Measurements from ENCODE around the gene PAN2. TPM values are rescaled to one million over a fixed set of nuclear protein-coding genes. Genes with fewer than 3 reads are reported as not detected.
"Not testable (repeated sequence)": the region's sequence is repeated elsewhere in the genome, so short reads cannot be mapped to it uniquely, and the experiment has no call there.

PAN2 gene
- total RNA-seq, 1 donor = 23.0 TPM

DNA sequence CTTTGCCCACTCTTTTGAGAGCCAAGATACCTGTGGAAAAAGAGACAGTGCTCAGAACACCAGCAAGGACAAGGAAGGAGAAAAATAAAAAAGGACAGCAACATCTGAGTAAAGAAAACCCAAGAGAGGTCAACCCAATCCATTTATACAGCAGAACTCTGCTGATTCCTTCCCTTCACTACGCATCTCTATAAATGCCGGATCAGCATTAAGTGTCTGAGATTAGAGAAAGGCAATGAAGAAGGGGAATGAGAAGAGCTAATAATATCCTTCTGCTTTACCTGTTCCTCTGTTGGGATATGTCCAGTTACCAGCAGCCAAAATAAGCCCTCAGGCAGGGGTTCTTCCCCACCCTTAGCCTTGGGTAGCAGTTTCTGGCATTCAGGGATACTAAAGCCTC is 51.2 kb downstream of the PAN2 start:
- DNase-seq (ENCODE audit: low read depth) = no peak
- TF ChIP-seq, protein P1, sequence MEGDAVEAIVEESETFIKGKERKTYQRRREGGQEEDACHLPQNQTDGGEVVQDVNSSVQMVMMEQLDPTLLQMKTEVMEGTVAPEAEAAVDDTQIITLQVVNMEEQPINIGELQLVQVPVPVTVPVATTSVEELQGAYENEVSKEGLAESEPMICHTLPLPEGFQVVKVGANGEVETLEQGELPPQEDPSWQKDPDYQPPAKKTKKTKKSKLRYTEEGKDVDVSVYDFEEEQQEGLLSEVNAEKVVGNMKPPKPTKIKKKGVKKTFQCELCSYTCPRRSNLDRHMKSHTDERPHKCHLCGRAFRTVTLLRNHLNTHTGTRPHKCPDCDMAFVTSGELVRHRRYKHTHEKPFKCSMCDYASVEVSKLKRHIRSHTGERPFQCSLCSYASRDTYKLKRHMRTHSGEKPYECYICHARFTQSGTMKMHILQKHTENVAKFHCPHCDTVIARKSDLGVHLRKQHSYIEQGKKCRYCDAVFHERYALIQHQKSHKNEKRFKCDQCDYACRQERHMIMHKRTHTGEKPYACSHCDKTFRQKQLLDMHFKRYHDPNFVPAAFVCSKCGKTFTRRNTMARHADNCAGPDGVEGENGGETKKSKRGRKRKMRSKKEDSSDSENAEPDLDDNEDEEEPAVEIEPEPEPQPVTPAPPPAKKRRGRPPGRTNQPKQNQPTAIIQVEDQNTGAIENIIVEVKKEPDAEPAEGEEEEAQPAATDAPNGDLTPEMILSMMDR (IDR thresholded peaks at IDR 0.05; ENCODE audit: insufficient read depth, low read length) = no peak

DNA sequence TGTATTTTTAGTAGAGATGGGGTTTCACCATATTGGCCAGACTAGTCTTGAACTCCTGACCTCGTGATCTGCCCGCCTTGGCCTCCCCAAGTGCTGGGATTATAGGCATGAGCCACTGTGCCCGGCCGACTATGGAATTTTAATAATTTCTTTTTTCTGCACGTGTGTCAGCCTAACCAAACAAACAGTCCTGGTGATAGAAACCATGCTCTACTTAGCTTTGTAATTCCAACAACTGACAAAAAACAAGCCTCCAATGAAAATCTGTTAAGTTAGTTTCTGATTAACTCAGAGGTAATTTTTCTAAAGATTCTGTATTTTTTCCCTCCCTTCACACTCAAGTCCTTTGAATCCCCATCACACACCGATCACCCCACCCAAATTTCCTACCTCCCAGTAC is 51.8 kb downstream of the PAN2 start:
- TF ChIP-seq, protein P1 (IDR thresholded peaks at IDR 0.05; ENCODE audit: insufficient read depth, low read length) = no peak
- H3K4me3 ChIP-seq (ENCODE audit: low read depth, low read length) = no peak overlapping the region
- no peak for DNase-seq (ENCODE audit: low read depth)

More for the DNA sequence above, 51.2 kb downstream of the PAN2 start:
- H3K4me3 ChIP-seq (ENCODE audit: low read depth, low read length) = no peak overlapping the region

DNA sequence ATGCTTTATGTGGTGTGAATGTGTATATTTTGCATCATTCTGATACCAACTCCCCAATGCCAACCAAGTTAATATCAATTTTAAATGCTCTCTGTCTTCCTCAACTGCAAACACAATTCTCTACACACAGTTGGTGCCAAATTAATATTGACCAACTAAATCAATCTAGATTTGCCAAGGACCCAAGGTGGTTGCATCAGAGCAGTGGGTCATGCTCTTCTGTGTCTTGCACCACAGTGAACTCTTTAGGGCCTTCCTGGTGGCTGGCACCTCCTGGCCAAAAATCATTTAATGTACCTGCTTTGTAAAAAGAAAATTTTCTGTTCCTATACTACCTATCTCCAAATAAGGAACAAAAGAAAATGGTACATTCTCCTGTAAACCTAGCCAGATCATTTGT is 53.0 kb downstream of the PAN2 start:
- no peak for DNase-seq (ENCODE audit: low read depth)
- H3K4me3 ChIP-seq (ENCODE audit: low read depth, low read length) = no peak overlapping the region
- TF ChIP-seq, protein P1 (IDR thresholded peaks at IDR 0.05; ENCODE audit: insufficient read depth, low read length) = no peak

DNA sequence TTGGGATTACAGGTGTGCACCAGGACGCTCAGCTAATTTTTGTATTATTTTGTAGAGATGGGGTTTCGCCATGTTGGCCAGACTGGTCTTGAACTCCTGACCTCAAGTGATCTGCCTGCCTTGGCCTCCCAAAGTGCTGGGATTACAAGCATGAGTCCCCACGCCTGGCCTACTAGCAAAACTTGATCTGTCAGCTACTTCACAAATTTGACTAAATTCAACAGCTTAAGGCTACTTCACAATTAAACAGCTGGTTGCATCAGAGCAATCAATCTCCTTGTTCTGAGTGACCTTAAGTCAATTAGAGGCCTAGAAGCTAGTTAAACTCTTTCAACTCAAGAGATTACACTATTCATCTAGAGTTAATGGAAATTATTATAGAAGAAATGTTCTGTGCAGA is 54.9 kb downstream of the PAN2 start:
- no peak for DNase-seq (ENCODE audit: low read depth)
- TF ChIP-seq, protein P1 (IDR thresholded peaks at IDR 0.05; ENCODE audit: insufficient read depth, low read length) = no peak

DNA sequence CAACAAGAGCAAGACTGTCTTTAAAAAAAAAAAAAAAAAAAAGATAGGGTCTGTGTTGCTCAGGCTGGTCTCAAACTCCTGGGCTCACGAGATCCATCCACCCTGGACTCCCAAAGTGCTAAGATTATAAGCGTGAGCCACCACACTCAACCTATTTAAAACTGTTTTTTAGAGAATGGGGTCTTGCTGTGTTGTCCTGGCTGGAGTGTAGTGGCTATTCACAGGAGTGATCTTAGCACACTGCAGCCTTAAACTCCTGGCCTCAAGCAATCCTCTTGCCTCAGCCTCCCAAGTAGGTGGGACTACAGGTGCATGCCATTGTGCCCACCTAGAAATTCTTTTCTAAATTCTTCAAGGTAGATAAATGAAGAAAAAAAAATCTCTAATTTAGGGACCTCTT is 59.5 kb downstream of the PAN2 start:
- no peak overlapping the region for H3K4me3 ChIP-seq (ENCODE audit: low read depth, low read length)
- TF ChIP-seq, protein P1 (IDR thresholded peaks at IDR 0.05; ENCODE audit: insufficient read depth, low read length) = no peak
- no peak for DNase-seq (ENCODE audit: low read depth)

More for the DNA sequence above, 54.9 kb downstream of the PAN2 start:
- no peak overlapping the region for H3K4me3 ChIP-seq (ENCODE audit: low read depth, low read length)

DNA sequence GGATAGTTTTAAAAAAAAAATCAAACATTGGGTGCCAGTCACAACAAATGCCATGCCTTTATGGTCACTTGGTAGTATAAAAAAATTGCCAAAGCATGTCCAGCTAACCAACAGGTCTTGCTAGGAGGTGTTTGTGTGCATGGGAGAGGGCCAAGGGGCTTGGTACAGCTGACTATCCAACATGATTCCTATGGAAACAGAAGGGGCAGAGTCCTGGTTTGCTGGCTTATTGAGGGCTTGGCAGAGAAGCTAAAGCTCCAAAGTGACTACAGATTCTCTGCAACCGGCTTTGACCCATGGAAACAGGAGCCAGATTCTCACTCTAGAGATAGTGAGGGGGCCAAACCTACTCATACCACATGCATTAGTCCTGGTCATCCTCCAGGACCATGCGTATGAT is 61.3 kb downstream of the PAN2 start:
- H3K4me3 ChIP-seq (ENCODE audit: low read depth, low read length); DNase-seq (ENCODE audit: low read depth): not testable (repeated sequence)

DNA sequence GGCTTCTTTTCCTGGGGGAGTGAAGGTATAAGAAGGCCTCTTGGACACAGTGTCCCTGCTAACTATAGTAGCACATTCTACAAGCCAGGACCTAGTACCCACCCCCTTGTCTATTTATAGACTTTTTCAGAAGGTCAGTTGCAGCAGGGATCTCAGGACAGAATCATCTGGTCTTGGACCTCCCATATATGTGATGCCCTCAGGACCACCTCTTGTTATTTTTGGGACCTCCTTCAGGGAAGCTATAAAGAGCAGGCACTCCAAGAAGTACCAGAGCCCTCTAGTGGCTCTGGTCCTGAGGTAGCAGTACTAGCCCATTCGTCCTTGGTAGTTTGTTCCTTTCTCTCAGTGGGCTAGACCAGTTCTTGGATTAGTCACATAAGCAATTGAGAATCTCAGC is 62.8 kb downstream of the PAN2 start:
- DNase-seq (ENCODE audit: low read depth) = peak; percentile 34
- TF ChIP-seq, protein P1 (IDR thresholded peaks at IDR 0.05; ENCODE audit: insufficient read depth, low read length) = peak; percentile 55
- H3K4me3 ChIP-seq (ENCODE audit: low read depth, low read length) = no peak overlapping the region

Measured in fibroblast of the aortic adventitia (primary cell).